Liver (tissue), 9 donors: ENCODE results near the gene AKAP12. TPM values are rescaled to one million over a fixed set of nuclear protein-coding genes. Genes with fewer than 3 reads are reported as not detected.

Source experiments
- DNase-seq: peaks from one replicate; pipeline ENCODE4 v3.0.0-alpha.2; 2017; ENCODE audit warnings: low spot score
- H3K27ac ChIP-seq, 2 donors: one replicate each; pipeline ENCODE4 v1.7.0; 2013; ENCODE audit warnings: inconsistent platforms in 2 of 2, low read length in 2 of 2, control low read depth in 1 of 2, low read depth in 1 of 2, mild to moderate bottlenecking in 1 of 2
- H3K27me3 ChIP-seq, 4 donors: one replicate each; pipeline versions ENCODE4 v1.6.1 to v1.7.0; 2013; ENCODE audit warnings: low read length in 3 of 4, inconsistent platforms in 1 of 4, mild to moderate bottlenecking in 1 of 4, moderate library complexity in 1 of 4; ENCODE audit not compliant: control insufficient read depth in 4 of 4, insufficient read depth in 4 of 4
- H3K36me3 ChIP-seq, 4 donors: one replicate each; pipeline versions ENCODE4 v1.6.1 to v1.7.0; 2013; ENCODE audit warnings: low read length in 3 of 4, mild to moderate bottlenecking in 3 of 4, low read depth in 1 of 4, moderate library complexity in 1 of 4; ENCODE audit not compliant: control insufficient read depth in 4 of 4, insufficient read depth in 3 of 4
- H3K4me1 ChIP-seq, 4 donors: one replicate each; pipeline versions ENCODE4 v1.6.1 to v1.7.0; 2013; ENCODE audit warnings: low read length in 3 of 4, mild to moderate bottlenecking in 3 of 4, moderate library complexity in 1 of 4; ENCODE audit not compliant: control insufficient read depth in 4 of 4, insufficient read depth in 4 of 4
- H3K4me3 ChIP-seq, 3 donors: one replicate each; pipeline versions ENCODE4 v1.6.1 to v1.7.0; 2013; ENCODE audit warnings: low read length in 3 of 3, control low read depth in 1 of 3, low read depth in 1 of 3, mild to moderate bottlenecking in 1 of 3
- H3K9ac ChIP-seq, 2 donors: one replicate each; pipeline ENCODE4 v1.7.0; 2013; ENCODE audit warnings: low read length in 2 of 2, mild to moderate bottlenecking in 2 of 2, moderate library complexity in 2 of 2, control low read depth in 1 of 2, low read depth in 1 of 2
- H3K9me3 ChIP-seq, 4 donors: one replicate each; pipeline versions ENCODE4 v1.6.1 to v1.7.0; 2013; ENCODE audit warnings: low read length in 3 of 4; ENCODE audit not compliant: control insufficient read depth in 4 of 4
- ATF3 ChIP-seq: IDR thresholded peaks from 2 replicates; pipeline ENCODE4 v1.6.1; 2016; ENCODE audit warnings: antibody characterized with exemption
- CTCF ChIP-seq: fragments of 150-350 bp; IDR thresholded peaks from 2 replicates; pipeline ENCODE4 v1.5.1; 2017; ENCODE audit warnings: improper control_type of control experiment, low read depth, low read length; ENCODE audit not compliant: missing input control
- EGR1 ChIP-seq, 2 donors: IDR thresholded peaks; 2 replicates each; pipeline ENCODE4 v1.6.1; 2016 to 2018; ENCODE audit warnings: antibody characterized with exemption in 2 of 2, low read depth in 2 of 2
- FOXA2 ChIP-seq: IDR thresholded peaks from 2 replicates; pipeline ENCODE4 v1.6.1; 2016; ENCODE audit warnings: antibody characterized with exemption
- GABPA ChIP-seq, 2 donors: IDR thresholded peaks in 1 of 2; conservative IDR thresholded peaks in 1 of 2; 2 replicates each; pipeline ENCODE4 v1.6.1; 2016; ENCODE audit warnings: antibody characterized with exemption in 2 of 2, mild to moderate bottlenecking in 1 of 2, moderate library complexity in 1 of 2
- HNF4A ChIP-seq, 2 donors: conservative IDR thresholded peaks; 2 replicates each; pipeline ENCODE4 v1.6.1; 2016; ENCODE audit warnings: antibody characterized with exemption in 2 of 2, mild to moderate bottlenecking in 2 of 2
- HNF4G ChIP-seq: IDR thresholded peaks from 2 replicates; pipeline ENCODE4 v1.6.1; 2016; ENCODE audit warnings: antibody characterized with exemption
- JUND ChIP-seq, 2 donors: IDR thresholded peaks; 2 replicates each; pipeline ENCODE4 v1.6.1; 2016; ENCODE audit warnings: antibody characterized with exemption in 2 of 2
- MAX ChIP-seq: IDR thresholded peaks from 2 replicates; pipeline ENCODE4 v1.6.1; 2016; ENCODE audit warnings: antibody characterized with exemption
- RAD21 ChIP-seq, 2 donors: IDR thresholded peaks; 2 replicates each; pipeline ENCODE4 v1.6.1; 2016; ENCODE audit warnings: antibody characterized with exemption in 2 of 2, mild to moderate bottlenecking in 2 of 2
- REST ChIP-seq: IDR thresholded peaks from 2 replicates; pipeline ENCODE4 v1.6.1; 2016; ENCODE audit warnings: antibody characterized with exemption, mild to moderate bottlenecking
- RXRA ChIP-seq, 2 donors: IDR thresholded peaks; 2 replicates each; pipeline ENCODE4 v1.6.1; 2017 to 2018; ENCODE audit warnings: antibody characterized with exemption in 2 of 2, mild to moderate bottlenecking in 1 of 2
- SP1 ChIP-seq: IDR thresholded peaks from 2 replicates; pipeline ENCODE4 v1.6.1; 2018; ENCODE audit warnings: antibody characterized with exemption, mild to moderate bottlenecking
- TAF1 ChIP-seq: conservative IDR thresholded peaks from 2 replicates; pipeline ENCODE4 v1.6.1; 2016; ENCODE audit warnings: antibody characterized with exemption, mild to moderate bottlenecking
- YY1 ChIP-seq: IDR thresholded peaks from 2 replicates; pipeline ENCODE4 v1.6.1; 2016; ENCODE audit warnings: antibody characterized with exemption, mild to moderate bottlenecking
- WGBS: extraction: QIAGEN DNeasy Blood & Tissue Kit; methylation state at CpG from one replicate; pipeline ENCODE4 v1.1.7; 2013; 5-methylcytosine and 5-hydroxymethylcytosine counted together
- polyA plus RNA-seq, 2 donors: library from polyadenylated mRNA; stranded (reverse) in 1 of 2; unstranded in 1 of 2; fragments of 200-250 nt in 1 of 2; fragments of >200 nt in 1 of 2; fragmentation: Nextera tagmentation in 1 of 2; extraction: Ambion mirVana in 1 of 2; gene quantifications; one replicate each; pipeline versions ENCODE4 v1.2.1 to v1.2.3, GENCODE V29; 2013 to 2015
- total RNA-seq, 2 donors: library from RNA; depleted of rRNA; stranded (reverse); fragments of >200 nt; gene quantifications; one replicate each; pipeline ENCODE4 v1.2.3, GENCODE V29; 2014
- donor health status: healthy.
- donor health status: healthy.
- donor health status: healthy.
- donor health status: healthy.
- donor health status: healthy.

Gene AKAP12
- total and polyA plus RNA-seq, 4 donors = 6.7 to 14.8 (median 8.6) TPM

GRCh38 chr6:151229401-151230276 is 10.1 kb upstream of the AKAP12 start:
- Histone ChIP-seq H3K9me3 (no peaks in the 10 kb centered on the region), H3K27me3 (no peaks in the 10 kb centered on the region), H3K36me3 (no peaks in the 10 kb centered on the region), H3K4me1 (no peaks in the 10 kb centered on the region), H3K9ac (no peak overlapping the region), H3K27ac (no peak overlapping the region), H3K4me3 (no peak overlapping the region)
- TF ChIP-seq RXRA (IDR thresholded peaks at IDR 0.05) (no peak), REST (no peak), MAX (no peak), SP1 (no peak), GABPA (IDR thresholded peaks at IDR 0.05 in 1 of 2, conservative IDR thresholded peaks at IDR 0.05 in 1 of 2) (no peak)
- 83% methylated on average over 11 of the region's 11 CpGs for WGBS
- DNase-seq = no peak

- H3K4me3 ChIP-seq = no peak overlapping the region
- TF ChIP-seq EGR1 (IDR thresholded peaks at IDR 0.05; ENCODE audit: low read depth in 2 of 2) (no peak), HNF4A (conservative IDR thresholded peaks at IDR 0.05) (no peak), YY1 (no peak), HNF4G (no peak), RXRA (IDR thresholded peaks at IDR 0.05) (no peak), SP1 (no peak), MAX (no peak), TAF1 (no peak), RAD21 (IDR thresholded peaks at IDR 0.05) (no peak), GABPA (IDR thresholded peaks at IDR 0.05 in 1 of 2, conservative IDR thresholded peaks at IDR 0.05 in 1 of 2) (no peak)
- no peaks in the 10 kb centered on the region for H3K9me3 ChIP-seq
- WGBS = 96% methylated on average over 4 of the region's 4 CpGs
- no peak overlapping the region for H3K9ac ChIP-seq
- no peak for DNase-seq
- no peak overlapping the region for H3K27ac ChIP-seq
- H3K36me3 ChIP-seq = no peaks in the 10 kb centered on the region
- H3K27me3 ChIP-seq = no peaks in the 10 kb centered on the region
- H3K4me1 ChIP-seq = no peaks in the 10 kb centered on the region
These were observed 9.5 kb upstream of the AKAP12 start for GRCh38 chr6:151230277-151230577.

- Histone ChIP-seq H3K4me3 (no peak overlapping the region), H3K9ac (no peak overlapping the region), H3K4me1 (no peaks in the 10 kb centered on the region), H3K9me3 (no peaks in the 10 kb centered on the region), H3K27me3 (no peaks in the 10 kb centered on the region), H3K27ac (no peak overlapping the region), H3K36me3 (no peaks in the 10 kb centered on the region)
- WGBS = 80% methylated on average over 1 of the region's 1 CpG
- TF ChIP-seq TAF1 (no peak), FOXA2 (no peak), EGR1 (IDR thresholded peaks at IDR 0.05; ENCODE audit: low read depth in 2 of 2) (no peak), MAX (no peak), HNF4G (no peak), REST (no peak), ATF3 (no peak), GABPA (IDR thresholded peaks at IDR 0.05 in 1 of 2, conservative IDR thresholded peaks at IDR 0.05 in 1 of 2) (no peak), JUND (IDR thresholded peaks at IDR 0.05) (no peak), CTCF (no peak), SP1 (no peak), YY1 (no peak), RXRA (IDR thresholded peaks at IDR 0.05) (no peak)
- DNase-seq = no peak
These were observed 6.9 kb upstream of the AKAP12 start for GRCh38 chr6:151232899-151233298.
